Transverse colon (tissue), 4 donors: ENCODE measurements around the gene KREMEN2. TPM values are rescaled to one million over a fixed set of nuclear protein-coding genes. Genes with fewer than 3 reads are reported as not detected.
A peak's percentile ranks its signal among the peaks of the same experiment; 100 is the strongest.

Experiments
- DNase-seq: peaks from one replicate; pipeline ENCODE4 v3.0.0-alpha.2; 2019
- H3K27ac ChIP-seq, 4 donors: fragments of 200-600 bp; sonication (generic); 2 replicates each; pipeline ENCODE4 v1.5.1; 2016 to 2018; ENCODE audit warnings: inconsistent platforms in 4 of 4
- H3K27me3 ChIP-seq: fragments of 200-600 bp; sonication (generic); 2 replicates; pipeline ENCODE4 v1.5.1; 2017; ENCODE audit warnings: inconsistent platforms
- H3K36me3 ChIP-seq, 4 donors: fragments of 200-600 bp; sonication (generic); 2 replicates each; pipeline ENCODE4 v1.5.1; 2017 to 2019; ENCODE audit warnings: inconsistent platforms in 4 of 4
- H3K4me1 ChIP-seq, 4 donors: fragments of 200-600 bp; sonication (generic); 2 replicates each; pipeline ENCODE4 v1.5.1; 2017 to 2020; ENCODE audit warnings: inconsistent platforms in 4 of 4
- H3K4me3 ChIP-seq, 4 donors: fragments of 200-600 bp; sonication (generic); 1 replicate in 1 of 4; 2 replicates in 3 of 4; pipeline versions ENCODE4 v1.5.1 to v1.6.1; 2017 to 2019; ENCODE audit warnings: inconsistent platforms in 4 of 4
- H3K9me3 ChIP-seq, 2 donors: fragments of 200-600 bp; sonication (generic); 2 replicates each; pipeline ENCODE4 v1.5.1; 2017 to 2019; ENCODE audit warnings: inconsistent platforms in 2 of 2
- EP300 ChIP-seq: sonication (generic); formaldehyde crosslinking; IDR thresholded peaks from one replicate; pipeline ENCODE4 v1.6.1; 2017; ENCODE audit warnings: antibody characterized with exemption, low read depth
- POLR2A ChIP-seq: fragments of 450-650 bp; IDR thresholded peaks from one replicate; pipeline ENCODE4 v1.6.1; 2016; ENCODE audit warnings: antibody characterized with exemption, mild to moderate bottlenecking, moderate library complexity
- POLR2AphosphoS5 ChIP-seq, 3 donors: sonication (generic); formaldehyde crosslinking; IDR thresholded peaks; one replicate each; pipeline ENCODE4 v1.6.1; 2016; ENCODE audit warnings: antibody characterized with exemption in 3 of 3
- WGBS, 2 donors: methylation state at CpG; one replicate each; pipeline ENCODE4 v1.1.5; 2018; ENCODE audit warnings: low coverage in 1 of 2; 5-methylcytosine and 5-hydroxymethylcytosine counted together
- in situ Hi-C, 4 donors: fragments of 200-750 bp; cut with MboI; loops; one replicate each; pipeline versions ENCODE4 v1.15.0 to v1.15.1; 2017; ENCODE audit warnings: low sequenced_read_pairs in 3 of 4, low pct_ligation_motif_present in 1 of 4, low pct_unique_long_range_greater_than_20kb in 1 of 4
- intact Hi-C: fragments of 100-400 bp; cut with DNase I; formaldehyde crosslinking; loops from one replicate; pipeline ENCODE4 v1.15.1; 2023; ENCODE audit warnings: low total_unique reads
- total RNA-seq, 4 donors: library from RNA; depleted of rRNA; stranded (reverse); fragments of >200 nt; gene quantifications; one replicate each; pipeline ENCODE4 v1.1.0, GENCODE V29; 2016
- TF ChIP-seq, protein P1 (sequence below), 5 experiments: fragments of 200-600 bp in 3 of 5; fragments of 450-650 bp in 2 of 5; sonication (generic) in 3 of 5; IDR thresholded peaks; 1 replicate in 2 of 5; 2 replicates in 3 of 5; pipeline ENCODE4 v1.5.1; 2016 to 2017; ENCODE audit warnings: antibody characterized with exemption in 5 of 5, inconsistent platforms in 3 of 5, mild to moderate bottlenecking in 2 of 5, moderate library complexity in 1 of 5

KREMEN2 gene
- total RNA-seq, 4 donors from 2014 or later, result 0.79 to 3.2 (median 1.1) TPM; not detected in 1

DNA sequence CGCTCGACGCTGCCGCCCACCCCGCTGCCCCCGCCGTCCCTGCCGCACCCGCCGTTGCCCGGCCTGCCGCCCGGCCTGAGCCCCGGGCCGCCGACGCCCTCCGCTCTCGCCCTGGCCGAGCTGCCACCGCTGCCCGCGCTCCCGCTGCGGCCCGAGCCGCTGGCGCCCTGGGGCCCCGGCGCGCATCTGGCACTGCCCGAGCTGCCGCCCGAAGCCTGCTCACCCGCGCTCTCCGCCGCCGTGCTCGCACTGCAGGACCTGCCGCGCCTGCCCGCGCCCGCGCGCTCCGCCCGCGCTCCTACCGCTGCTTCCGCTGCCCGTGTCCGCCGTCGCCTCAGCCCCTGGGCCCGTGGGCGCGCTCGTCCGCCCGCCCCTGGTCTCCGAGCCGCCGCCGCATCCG is 40.2 kb downstream of the KREMEN2 start:
- peak overlapping the region in 3 of 4 donors; percentile 49 to 91 (median 85) for H3K27ac ChIP-seq
- 0% methylated on average over 7 of the region's 67 CpGs; no CpG with 5 or more reads in 1 of the 2 donors for WGBS, 2 donors

DNA sequence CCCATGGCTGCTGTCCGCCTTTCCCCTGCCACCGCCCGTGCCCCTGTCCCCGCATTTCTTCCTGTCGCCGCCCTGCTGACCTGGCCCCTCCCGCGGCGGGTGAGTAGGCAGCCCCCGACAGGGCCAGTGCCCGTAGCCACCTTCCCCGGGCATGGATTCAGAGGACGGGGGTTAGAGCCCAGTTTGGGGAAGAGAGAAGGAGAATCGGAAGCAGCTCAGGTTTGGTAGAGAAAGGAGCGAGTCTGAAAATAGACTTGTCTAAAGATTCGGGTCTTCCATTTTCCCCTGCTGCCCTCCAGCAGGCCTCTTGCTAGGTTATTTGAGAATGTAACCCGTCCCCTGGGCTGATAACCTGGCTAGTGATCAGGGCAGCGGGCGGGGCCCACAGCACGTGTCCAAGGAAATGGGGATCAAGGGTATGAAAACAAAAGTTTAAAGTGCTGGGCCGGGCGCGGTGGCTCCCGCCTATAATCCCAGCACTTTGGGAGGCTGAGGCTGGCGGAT is 40.8 kb downstream of the KREMEN2 start:
- H3K27me3 ChIP-seq, result peaks cover 43% of the 10 kb centered on the region
- peak; percentile 70 for DNase-seq
- H3K4me1 ChIP-seq, result peaks cover 14 to 46% (median 32%) of the 10 kb centered on the region in 4 donors
- H3K27ac ChIP-seq, result peak overlapping the region; percentile 68 to 91 (median 80)
- intact Hi-C loops (no loop called here), in situ Hi-C loops (no loop called here)
- H3K36me3 ChIP-seq, result no peaks in the 10 kb centered on the region
- TF ChIP-seq POLR2A (peak; percentile 34), POLR2AphosphoS5 (IDR thresholded peaks at IDR 0.05) (peak in 1 of 3 donors; percentile 43), EP300 (no peak)
- TF ChIP-seq, protein P1, sequence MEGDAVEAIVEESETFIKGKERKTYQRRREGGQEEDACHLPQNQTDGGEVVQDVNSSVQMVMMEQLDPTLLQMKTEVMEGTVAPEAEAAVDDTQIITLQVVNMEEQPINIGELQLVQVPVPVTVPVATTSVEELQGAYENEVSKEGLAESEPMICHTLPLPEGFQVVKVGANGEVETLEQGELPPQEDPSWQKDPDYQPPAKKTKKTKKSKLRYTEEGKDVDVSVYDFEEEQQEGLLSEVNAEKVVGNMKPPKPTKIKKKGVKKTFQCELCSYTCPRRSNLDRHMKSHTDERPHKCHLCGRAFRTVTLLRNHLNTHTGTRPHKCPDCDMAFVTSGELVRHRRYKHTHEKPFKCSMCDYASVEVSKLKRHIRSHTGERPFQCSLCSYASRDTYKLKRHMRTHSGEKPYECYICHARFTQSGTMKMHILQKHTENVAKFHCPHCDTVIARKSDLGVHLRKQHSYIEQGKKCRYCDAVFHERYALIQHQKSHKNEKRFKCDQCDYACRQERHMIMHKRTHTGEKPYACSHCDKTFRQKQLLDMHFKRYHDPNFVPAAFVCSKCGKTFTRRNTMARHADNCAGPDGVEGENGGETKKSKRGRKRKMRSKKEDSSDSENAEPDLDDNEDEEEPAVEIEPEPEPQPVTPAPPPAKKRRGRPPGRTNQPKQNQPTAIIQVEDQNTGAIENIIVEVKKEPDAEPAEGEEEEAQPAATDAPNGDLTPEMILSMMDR (IDR thresholded peaks at IDR 0.05), result no peak
- 20% methylated on average over 15 of the region's 25 CpGs; no CpG with 5 or more reads in 1 of the 2 donors for WGBS, 2 donors
- H3K4me3 ChIP-seq, result peak overlapping the region in 3 of 4 donors; percentile 14 to 46 (median 37)
- no peaks in the 10 kb centered on the region for H3K9me3 ChIP-seq

More for the DNA sequence above, 40.2 kb downstream of the KREMEN2 start:
- Histone ChIP-seq H3K4me1 (peaks cover 14 to 41% (median 32%) of the 10 kb centered on the region in 4 donors), H3K27me3 (peaks cover 38% of the 10 kb centered on the region), H3K9me3 (no peaks in the 10 kb centered on the region), H3K4me3 (peak overlapping the region in 1 of 4 donors; percentile 37), H3K36me3 (no peaks in the 10 kb centered on the region)
- TF ChIP-seq, protein P1 (IDR thresholded peaks at IDR 0.05), result no peak
- TF ChIP-seq EP300, result no peak
- TF ChIP-seq POLR2AphosphoS5 (IDR thresholded peaks at IDR 0.05), result no peak
- TF ChIP-seq POLR2A, result no peak
- intact Hi-C loops, result no loop called here
- no peak for DNase-seq
- in situ Hi-C loops, result no loop called here

DNA sequence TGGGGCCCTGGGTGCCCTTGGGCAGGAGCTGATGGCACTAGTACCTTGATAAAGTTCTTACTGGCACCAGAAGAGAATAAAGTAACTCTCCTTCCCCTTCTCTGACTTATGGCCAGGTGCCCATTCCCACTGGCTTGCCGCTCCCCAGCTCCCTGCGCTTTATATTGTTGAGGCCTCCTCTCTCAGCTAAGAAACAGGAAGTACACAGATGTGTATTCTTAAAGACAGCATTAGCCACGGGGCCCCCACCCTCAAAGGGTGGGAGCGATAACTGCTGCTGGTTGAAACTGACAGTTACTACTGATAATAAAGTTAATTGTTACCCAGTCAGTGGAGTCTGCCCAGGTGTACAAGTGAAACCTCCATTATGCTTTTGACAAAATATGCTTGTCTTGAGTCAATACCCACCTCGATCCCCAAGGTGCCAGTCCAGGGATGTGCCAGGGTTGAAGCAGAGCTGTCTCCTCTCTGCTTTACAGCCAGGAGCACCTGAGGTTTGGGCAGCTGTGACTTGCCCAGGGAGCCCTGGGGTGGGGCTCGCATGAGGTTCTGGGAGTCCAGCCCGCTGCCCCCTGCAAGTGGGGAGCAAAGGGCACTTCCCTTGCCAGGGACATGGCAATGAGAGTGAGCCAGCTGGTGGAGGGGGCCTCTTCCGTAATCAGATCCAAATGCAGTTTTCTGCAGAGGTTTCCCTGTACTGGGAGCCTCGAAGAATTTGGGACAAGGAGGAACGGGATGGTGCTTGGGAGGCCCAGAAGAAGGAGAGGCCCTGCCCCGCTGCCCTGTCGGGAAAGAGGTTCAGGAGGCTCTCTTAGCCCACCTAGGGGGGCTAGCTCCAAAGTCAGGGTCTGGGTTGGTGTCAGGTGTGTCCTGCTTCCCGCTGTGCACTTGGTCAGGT is 43.2 kb downstream of the KREMEN2 start:
- Histone ChIP-seq H3K4me3 (peak overlapping the region in 1 of 4 donors; percentile 9), H3K36me3 (no peaks in the 10 kb centered on the region), H3K27ac (peak overlapping the region; percentile 68 to 91 (median 80)), H3K27me3 (peaks cover 59% of the 10 kb centered on the region), H3K4me1 (peaks cover 14 to 53% (median 32%) of the 10 kb centered on the region in 4 donors), H3K9me3 (no peaks in the 10 kb centered on the region)
- 23% methylated on average over 13 of the region's 13 CpGs; no CpG with 5 or more reads in 1 of the 2 donors for WGBS, 2 donors
- TF ChIP-seq, protein P1 (IDR thresholded peaks at IDR 0.05), result no peak
- peak in 2 of 3 donors; percentile 36 to 41 for TF ChIP-seq POLR2AphosphoS5 (IDR thresholded peaks at IDR 0.05)
- TF ChIP-seq POLR2A, result peak; percentile 46
- in situ Hi-C loops, result no loop called here
- peak; percentile 79 for DNase-seq
- intact Hi-C loops, result no loop called here

DNA sequence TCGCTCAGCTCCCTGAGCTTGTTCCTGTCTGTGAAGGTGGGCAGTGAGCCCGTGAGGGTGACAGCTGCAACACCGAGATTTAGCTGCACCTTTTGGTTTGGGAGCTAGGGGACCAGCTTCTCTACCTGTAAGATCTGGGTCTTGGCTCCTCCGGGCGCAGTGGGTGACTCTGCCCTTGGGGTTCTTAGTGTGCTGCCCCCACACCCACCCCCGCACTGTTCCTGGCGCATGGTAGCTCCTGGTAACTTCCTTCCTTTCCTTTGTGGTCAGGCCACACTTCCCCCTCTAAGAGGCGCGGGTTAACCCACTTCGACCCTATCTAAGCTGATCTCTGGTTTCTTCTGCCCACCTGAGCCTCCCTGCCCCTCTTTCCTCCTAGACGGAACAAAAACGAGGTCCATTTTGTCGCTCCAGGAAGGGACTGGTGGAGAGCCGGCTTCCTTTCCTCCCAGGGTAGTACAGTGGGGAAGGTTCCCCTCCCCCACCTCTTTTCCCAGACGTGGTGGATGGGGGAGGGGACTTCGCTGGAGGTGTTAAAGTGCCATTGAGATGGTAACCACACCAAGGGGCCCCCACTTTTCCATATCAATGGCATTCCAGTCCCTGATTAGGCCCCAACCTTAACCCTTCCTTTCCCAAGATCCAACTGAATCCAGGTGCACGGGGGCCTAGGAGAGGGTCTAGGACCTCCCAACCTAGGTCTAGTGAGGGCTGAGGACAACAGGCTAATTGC is 44.0 kb downstream of the KREMEN2 start:
- TF ChIP-seq POLR2A, result no peak
- TF ChIP-seq EP300, result no peak
- TF ChIP-seq, protein P1 (IDR thresholded peaks at IDR 0.05), result no peak
- no peak for TF ChIP-seq POLR2AphosphoS5 (IDR thresholded peaks at IDR 0.05)
- no peak overlapping the region for H3K4me3 ChIP-seq
- DNase-seq, result no peak
- no peaks in the 10 kb centered on the region for H3K9me3 ChIP-seq
- no peaks in the 10 kb centered on the region for H3K36me3 ChIP-seq
- H3K27me3 ChIP-seq, result peaks cover 67% of the 10 kb centered on the region
- 17 to 18% methylated on average over 1 to 17 of the region's 17 CpGs for WGBS, 2 donors
- H3K27ac ChIP-seq, result peak overlapping the region; percentile 68 to 91 (median 80)
- in situ Hi-C loops (no loop called here), intact Hi-C loops (no loop called here)
- peaks cover 14 to 58% (median 32%) of the 10 kb centered on the region in 4 donors for H3K4me1 ChIP-seq
